K562 (cell line): ENCODE data around the gene NANS.
"Not testable (repeated sequence)": the region's sequence is repeated elsewhere in the genome, so short reads cannot be mapped to it uniquely, and the experiment has no call there.

ENCODE experiments used
- ATF1 ChIP-seq, 2 experiments: fragments of 450-650 bp in 1 of 2; IDR thresholded peaks; 2 replicates each; pipeline ENCODE4 v1.6.1; 2016; ENCODE audit warnings: missing compliant biosample characterization in 1 of 2, missing genetic modification characterization in 1 of 2
- BCL6 ChIP-seq: fragments of 250-450 bp; sonication (Bioruptor Pico); IDR thresholded peaks from 2 replicates; pipeline ENCODE4 v1.4.0; 2020
- CTCF ChIP-seq, 3 experiments: IDR thresholded peaks in 2 of 3; conservative IDR thresholded peaks in 1 of 3; 2 replicates each; pipeline ENCODE4 v1.5.1; 2011 to 2012; ENCODE audit warnings: low read length in 3 of 3, mild to moderate bottlenecking in 3 of 3, control low read depth in 2 of 3, improper control_type of control experiment in 1 of 3, inconsistent platforms in 1 of 3, low read depth in 1 of 3, mixed read lengths in 1 of 3, moderate library complexity in 1 of 3; ENCODE audit not compliant: insufficient read depth in 2 of 3
- KLF1 ChIP-seq: fragments of 450-650 bp; IDR thresholded peaks from 2 replicates; pipeline ENCODE4 v1.6.1; 2016; ENCODE audit warnings: missing genetic modification characterization, missing compliant biosample characterization
- POLR2AphosphoS2 ChIP-seq: IDR thresholded peaks from 2 replicates; pipeline ENCODE4 v1.6.1; 2012; ENCODE audit warnings: low read length, improper control_type of control experiment
- SP2 ChIP-seq: IDR thresholded peaks from 2 replicates; pipeline ENCODE4 v1.6.1; 2011; ENCODE audit warnings: mild to moderate bottlenecking, low read depth, low read length, moderate library complexity; ENCODE audit not compliant: poor library complexity, severe bottlenecking; ENCODE audit errors: extremely low read depth

GRCh38 chr9:98019869-98020268 lies 36.7 kb upstream of the NANS start:
- not testable (repeated sequence) for TF ChIP-seq SP2; BCL6 (CRISPR knock-in tag); KLF1; CTCF (IDR thresholded peaks at IDR 0.05 in 2 of 3, conservative IDR thresholded peaks at IDR 0.05 in 1 of 3; ENCODE audit: insufficient read depth in 2 of 3, low read depth in 1 of 3, low read length in 3 of 3); POLR2AphosphoS2; ATF1 (CRISPR knock-in tag; IDR thresholded peaks at IDR 0.05); ATF1 (tag; IDR thresholded peaks at IDR 0.05)
